Endodermal cell (in vitro differentiated cells): ENCODE results near the gene MYO7B. TPM values are rescaled to one million over a fixed set of nuclear protein-coding genes. Genes with fewer than 3 reads are reported as not detected.
A peak's percentile ranks its signal among the peaks of the same experiment; 100 is the strongest.

Experiments used
- DNase-seq: peaks from one replicate; pipeline ENCODE4 v3.0.0-alpha.2; 2017
- H3K27ac ChIP-seq: 2 replicates; pipeline ENCODE4 v1.5.1; 2013; ENCODE audit warnings: mild to moderate bottlenecking, low read depth, low read length, moderate library complexity
- H3K27me3 ChIP-seq: 2 replicates; pipeline ENCODE4 v1.6.1; 2013; ENCODE audit warnings: mild to moderate bottlenecking, low read length, moderate library complexity; ENCODE audit not compliant: insufficient read depth, control insufficient read depth, poor library complexity, severe bottlenecking
- H3K36me3 ChIP-seq: 2 replicates; pipeline ENCODE4 v1.7.0; 2013; ENCODE audit warnings: mild to moderate bottlenecking, low read length, moderate library complexity; ENCODE audit not compliant: control insufficient read depth, insufficient read depth
- H3K4me1 ChIP-seq: one replicate; pipeline ENCODE4 v1.7.0; 2013; ENCODE audit warnings: low read length; ENCODE audit not compliant: control insufficient read depth, insufficient read depth
- H3K4me3 ChIP-seq: 2 replicates; pipeline ENCODE4 v1.5.1; 2013; ENCODE audit warnings: mild to moderate bottlenecking, low read length, moderate library complexity
- H3K9ac ChIP-seq: 2 replicates; pipeline ENCODE4 v1.6.1; 2013; ENCODE audit warnings: mild to moderate bottlenecking, low read length, moderate library complexity; ENCODE audit not compliant: poor library complexity, severe bottlenecking; ENCODE audit errors: extremely low read depth
- H3K9me3 ChIP-seq: 2 replicates; pipeline ENCODE4 v1.6.1; 2013; ENCODE audit warnings: mild to moderate bottlenecking, low read length, moderate library complexity; ENCODE audit not compliant: control insufficient read depth
- H3K27ac Mint-ChIP-seq: 2 replicates; pipeline ENCODE4 v1.8.0; 2020; ENCODE audit warnings: mixed read lengths
- H3K27me3 Mint-ChIP-seq: 2 replicates; pipeline ENCODE4 v1.8.0; 2021; ENCODE audit warnings: mild to moderate bottlenecking, mixed read lengths; ENCODE audit not compliant: insufficient read depth
- H3K36me3 Mint-ChIP-seq: 2 replicates; pipeline ENCODE4 v1.8.0; 2020; ENCODE audit warnings: low read depth, mixed read lengths
- H3K4me1 Mint-ChIP-seq: 2 replicates; pipeline ENCODE4 v1.8.0; 2020; ENCODE audit warnings: mixed read lengths
- H3K4me3 Mint-ChIP-seq: 2 replicates; pipeline ENCODE4 v1.8.0; 2020; ENCODE audit warnings: mild to moderate bottlenecking, moderate library complexity, mixed read lengths
- H3K9me3 Mint-ChIP-seq: 2 replicates; pipeline ENCODE4 v1.8.0; 2020; ENCODE audit warnings: mild to moderate bottlenecking, mixed read lengths
- WGBS, 2 experiments: methylation state at CpG; one replicate each; pipeline versions ENCODE4 v1.1.5 to v1.1.7; 2013; ENCODE audit warnings: missing lambda C conversion rate in 2 of 2, mixed read lengths in 1 of 2; ENCODE audit not compliant: insufficient coverage in 1 of 2, insufficient read length in 1 of 2; 5-methylcytosine and 5-hydroxymethylcytosine counted together
- total RNA-seq, 2 donors: library from RNA; stranded (reverse); fragmentation: NEBNext Ultra II Directional in 1 of 2; extraction: Animal tissue kit (Norgen Biotek cat#: 25700) in 1 of 2; gene quantifications; 2 replicates in 1 of 2; 3 replicates in 1 of 2; pipeline ENCODE4 v1.2.1, GENCODE V29; 2021
- TF ChIP-seq, protein P1 (sequence below): fragments of 200-600 bp; sonication (generic); conservative IDR thresholded peaks from 2 replicates; pipeline ENCODE4 v1.5.0; 2021; ENCODE audit warnings: antibody characterized with exemption, mild to moderate bottlenecking

MYO7B gene
- total RNA-seq, 2 donors from 2014 or later: 0.11 TPM; not detected in 1

DNA sequence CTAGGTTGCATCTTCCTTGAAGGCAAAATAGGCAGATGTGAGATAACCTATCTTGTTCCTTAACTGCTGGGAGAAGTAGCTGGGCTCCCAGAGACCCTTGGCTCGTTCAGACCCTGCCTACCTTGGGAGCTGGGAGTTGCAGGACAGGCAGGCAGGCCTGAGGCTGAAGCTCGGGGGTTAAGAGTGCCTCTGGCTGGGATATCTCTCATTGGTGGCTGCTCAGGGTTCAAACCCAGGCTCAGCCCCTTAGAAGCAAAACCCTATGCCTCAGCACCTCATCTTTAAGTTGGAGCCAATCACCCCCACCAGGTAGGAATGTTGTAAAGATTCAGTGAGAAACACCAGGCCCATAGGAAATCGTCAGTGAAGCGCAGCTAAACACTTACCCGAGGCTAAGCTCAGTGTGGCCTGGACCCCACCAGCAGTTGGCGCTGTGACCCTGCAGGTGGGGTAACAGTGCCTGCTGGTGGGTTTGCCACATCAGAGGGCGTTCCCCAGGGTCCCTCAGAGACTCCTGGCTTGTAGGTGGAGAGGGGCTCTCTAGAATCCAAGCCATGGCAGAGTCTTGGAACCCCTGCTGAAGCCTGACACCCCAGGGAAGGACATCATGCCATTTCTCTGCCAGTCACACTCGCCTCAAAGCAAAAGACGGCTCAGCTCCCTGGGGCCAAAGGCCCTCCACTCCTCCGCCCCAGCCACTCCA, 55.9 kb downstream of the MYO7B start:
- Histone ChIP-seq H3K36me3 (no peaks in the 10 kb centered on the region), H3K9ac (no peak overlapping the region), H3K4me1 (peaks cover 3% of the 10 kb centered on the region), H3K27me3 (no peaks in the 10 kb centered on the region), H3K27ac (no peak overlapping the region), H3K4me3 (no peak overlapping the region), H3K9me3 (no peaks in the 10 kb centered on the region)
- H3K36me3 Mint-ChIP-seq: no peaks in the 10 kb centered on the region
- no peak overlapping the region for H3K4me3 Mint-ChIP-seq
- peaks cover 3% of the 10 kb centered on the region for H3K9me3 Mint-ChIP-seq
- WGBS, 2 experiments: 51% methylated on average over 7 to 10 of the region's 10 CpGs
- TF ChIP-seq, protein P1, sequence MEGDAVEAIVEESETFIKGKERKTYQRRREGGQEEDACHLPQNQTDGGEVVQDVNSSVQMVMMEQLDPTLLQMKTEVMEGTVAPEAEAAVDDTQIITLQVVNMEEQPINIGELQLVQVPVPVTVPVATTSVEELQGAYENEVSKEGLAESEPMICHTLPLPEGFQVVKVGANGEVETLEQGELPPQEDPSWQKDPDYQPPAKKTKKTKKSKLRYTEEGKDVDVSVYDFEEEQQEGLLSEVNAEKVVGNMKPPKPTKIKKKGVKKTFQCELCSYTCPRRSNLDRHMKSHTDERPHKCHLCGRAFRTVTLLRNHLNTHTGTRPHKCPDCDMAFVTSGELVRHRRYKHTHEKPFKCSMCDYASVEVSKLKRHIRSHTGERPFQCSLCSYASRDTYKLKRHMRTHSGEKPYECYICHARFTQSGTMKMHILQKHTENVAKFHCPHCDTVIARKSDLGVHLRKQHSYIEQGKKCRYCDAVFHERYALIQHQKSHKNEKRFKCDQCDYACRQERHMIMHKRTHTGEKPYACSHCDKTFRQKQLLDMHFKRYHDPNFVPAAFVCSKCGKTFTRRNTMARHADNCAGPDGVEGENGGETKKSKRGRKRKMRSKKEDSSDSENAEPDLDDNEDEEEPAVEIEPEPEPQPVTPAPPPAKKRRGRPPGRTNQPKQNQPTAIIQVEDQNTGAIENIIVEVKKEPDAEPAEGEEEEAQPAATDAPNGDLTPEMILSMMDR: peak; percentile 100
- DNase-seq: peak; percentile 97
- peak overlapping the region; percentile 39 for H3K27ac Mint-ChIP-seq
- H3K27me3 Mint-ChIP-seq: no peaks in the 10 kb centered on the region
- peaks cover 4% of the 10 kb centered on the region for H3K4me1 Mint-ChIP-seq

DNA sequence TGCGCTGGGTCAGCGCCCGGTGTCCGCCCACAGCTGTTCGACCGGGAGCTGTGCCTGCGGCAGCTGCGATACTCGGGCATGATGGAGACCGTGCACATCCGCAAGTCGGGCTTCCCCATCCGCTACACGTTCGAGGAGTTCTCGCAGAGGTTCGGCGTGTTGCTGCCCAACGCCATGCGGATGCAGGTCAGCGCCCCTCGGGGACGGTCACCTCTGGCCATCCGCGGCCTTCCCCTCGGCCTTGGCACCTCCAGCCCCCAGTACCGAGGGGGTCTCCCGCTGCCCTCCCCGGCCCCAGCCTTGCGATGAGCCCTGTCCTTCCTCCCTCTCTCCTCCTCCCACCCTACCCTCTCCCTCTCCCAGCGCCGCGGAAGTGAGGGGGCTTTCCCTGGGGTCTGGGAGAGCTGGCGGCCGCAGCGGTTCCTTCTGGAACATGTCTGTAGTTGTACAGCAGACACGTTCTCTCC, 57.3 kb downstream of the MYO7B start:
- H3K4me1 ChIP-seq: peaks cover 3% of the 10 kb centered on the region
- H3K4me3 Mint-ChIP-seq: no peak overlapping the region
- no peak overlapping the region for H3K9ac ChIP-seq
- TF ChIP-seq, protein P1: no peak
- no peak overlapping the region for H3K27ac Mint-ChIP-seq
- no peaks in the 10 kb centered on the region for H3K27me3 Mint-ChIP-seq
- peaks cover 3% of the 10 kb centered on the region for H3K9me3 Mint-ChIP-seq
- H3K4me1 Mint-ChIP-seq: peaks cover 4% of the 10 kb centered on the region
- no peaks in the 10 kb centered on the region for H3K9me3 ChIP-seq
- no peaks in the 10 kb centered on the region for H3K36me3 ChIP-seq
- peak; percentile 41 for DNase-seq
- H3K36me3 Mint-ChIP-seq: no peaks in the 10 kb centered on the region
- H3K4me3 ChIP-seq: no peak overlapping the region
- no peak overlapping the region for H3K27ac ChIP-seq
- H3K27me3 ChIP-seq: no peaks in the 10 kb centered on the region
- 93 to 94% methylated on average over 23 to 37 of the region's 37 CpGs for WGBS, 2 experiments

DNA sequence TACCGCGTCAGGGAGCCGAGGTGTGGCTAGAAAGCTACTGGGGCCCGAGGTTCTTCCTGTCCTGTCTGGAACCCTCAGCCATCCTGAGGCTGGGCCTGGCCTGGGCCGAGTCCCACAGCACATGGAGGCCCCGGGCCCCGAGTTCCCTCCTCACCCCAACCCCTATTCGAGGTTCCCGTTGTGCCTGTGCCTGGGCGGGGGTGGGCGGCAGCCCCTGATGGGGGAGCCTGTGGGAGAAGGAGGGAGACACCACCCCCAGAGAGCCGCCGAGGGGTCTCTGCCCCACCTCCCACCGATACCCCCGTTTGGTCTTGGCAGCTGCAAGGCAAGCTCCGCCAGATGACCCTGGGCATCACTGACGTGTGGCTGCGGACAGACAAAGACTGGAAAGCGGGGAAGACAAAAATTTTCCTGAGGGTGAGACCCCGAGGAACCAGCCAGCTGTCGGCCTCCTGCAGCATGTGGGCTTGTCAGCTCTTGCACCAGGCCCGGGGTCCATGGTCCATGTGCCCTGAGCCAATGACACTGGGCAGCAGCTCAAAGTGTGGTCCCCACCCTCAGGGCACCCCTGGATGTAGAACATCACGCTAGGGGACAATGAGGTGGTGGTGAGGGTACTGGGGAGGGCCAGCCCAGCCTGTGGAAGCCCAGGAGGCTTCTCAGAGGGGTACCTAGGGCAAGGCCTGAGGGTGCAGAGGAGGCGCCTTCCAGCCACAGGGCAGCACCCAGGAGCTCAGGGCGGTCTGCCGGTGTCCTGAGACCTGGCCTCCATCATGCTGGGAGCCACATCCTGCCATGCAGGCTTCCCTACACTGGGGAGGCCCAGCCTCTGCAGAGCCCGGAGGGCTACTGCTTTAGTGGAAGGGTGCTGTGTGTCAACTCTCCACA, 58.0 kb downstream of the MYO7B start:
- TF ChIP-seq, protein P1: no peak
- no peaks in the 10 kb centered on the region for H3K27me3 ChIP-seq
- H3K9ac ChIP-seq: no peak overlapping the region
- Mint-ChIP-seq H3K36me3 (no peaks in the 10 kb centered on the region), H3K9me3 (peaks cover 3% of the 10 kb centered on the region), H3K4me3 (no peak overlapping the region), H3K4me1 (peaks cover 4% of the 10 kb centered on the region), H3K27me3 (peaks cover 2% of the 10 kb centered on the region), H3K27ac (no peak overlapping the region)
- H3K36me3 ChIP-seq: no peaks in the 10 kb centered on the region
- peaks cover 3% of the 10 kb centered on the region for H3K4me1 ChIP-seq
- H3K9me3 ChIP-seq: no peaks in the 10 kb centered on the region
- WGBS, 2 experiments: 83 to 90% methylated on average over 11 to 27 of the region's 27 CpGs
- no peak overlapping the region for H3K4me3 ChIP-seq
- peak; percentile 33 for DNase-seq
- no peak overlapping the region for H3K27ac ChIP-seq
